ENCODE data around the gene KLRF2.
"Not testable (repeated sequence)": the region's sequence is repeated elsewhere in the genome, so short reads cannot be mapped to it uniquely, and the experiment has no call there.

The KLRF2 gene, protein sequence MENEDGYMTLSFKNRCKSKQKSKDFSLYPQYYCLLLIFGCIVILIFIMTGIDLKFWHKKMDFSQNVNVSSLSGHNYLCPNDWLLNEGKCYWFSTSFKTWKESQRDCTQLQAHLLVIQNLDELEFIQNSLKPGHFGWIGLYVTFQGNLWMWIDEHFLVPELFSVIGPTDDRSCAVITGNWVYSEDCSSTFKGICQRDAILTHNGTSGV

DNA sequence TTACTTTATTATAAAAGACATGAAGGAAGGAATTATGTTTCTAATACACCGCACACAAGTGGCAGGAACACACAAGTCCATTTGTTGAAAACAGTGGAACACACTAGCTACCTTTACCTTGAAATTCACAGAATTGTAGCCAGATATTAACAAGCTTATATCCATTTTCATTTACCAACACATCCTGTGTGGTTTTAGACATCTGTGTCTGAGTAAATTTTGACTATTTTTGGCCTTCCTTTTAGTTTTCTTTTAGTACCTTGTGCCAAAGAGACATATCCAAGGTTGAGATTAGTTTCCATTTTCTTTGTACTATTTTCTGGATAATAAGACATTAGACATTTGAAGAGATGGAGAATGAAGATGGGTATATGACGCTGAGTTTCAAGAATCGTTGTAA lies at the start of gene KLRF2:
Gene KLRF2 (plus strand): TSS at position 244 of the 400 bp plus-strand sequence. CDS start 107 bp downstream, at position 351.
- FAIRE-seq, result no peak

DNA sequence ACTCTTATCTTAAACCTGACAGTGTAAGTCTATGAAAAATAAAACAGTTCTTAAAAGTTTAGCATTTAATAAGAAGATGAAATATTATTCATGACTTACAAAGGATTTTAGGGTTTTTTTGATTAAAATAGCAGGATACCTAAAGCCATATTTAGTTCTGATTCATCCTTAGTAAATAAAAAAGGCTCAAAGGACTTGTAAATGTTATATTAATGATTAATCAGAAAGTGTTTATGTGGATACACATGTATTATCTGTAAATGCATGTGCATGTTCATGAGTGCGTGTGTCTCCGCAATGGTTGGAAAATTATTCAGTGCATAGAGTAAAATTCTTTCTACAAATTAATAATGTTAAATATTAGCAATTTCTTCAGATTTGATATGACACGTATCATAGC lies 49.6 kb upstream of the KLRF2 start:
- FAIRE-seq, result peak; percentile 3

DNA sequence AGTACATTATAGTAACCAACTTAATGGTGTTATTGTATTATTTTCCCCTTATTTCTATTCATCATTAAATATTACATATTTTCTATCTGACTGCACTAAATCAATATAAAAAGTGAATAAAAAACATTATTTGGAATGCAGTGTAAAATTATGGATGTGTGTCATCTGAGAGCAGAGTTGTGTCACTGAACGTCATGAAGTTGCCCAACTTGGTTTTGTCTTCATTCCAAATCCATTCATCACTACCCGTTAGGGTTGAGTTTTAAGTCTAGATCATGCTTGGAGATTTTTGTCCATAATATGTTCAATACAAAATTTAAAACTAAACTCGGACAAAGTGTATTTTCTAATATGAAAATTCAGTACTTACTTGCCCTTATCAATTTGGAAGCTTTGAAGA lies 37.9 kb upstream of the KLRF2 start:
- FAIRE-seq, result no peak

DNA sequence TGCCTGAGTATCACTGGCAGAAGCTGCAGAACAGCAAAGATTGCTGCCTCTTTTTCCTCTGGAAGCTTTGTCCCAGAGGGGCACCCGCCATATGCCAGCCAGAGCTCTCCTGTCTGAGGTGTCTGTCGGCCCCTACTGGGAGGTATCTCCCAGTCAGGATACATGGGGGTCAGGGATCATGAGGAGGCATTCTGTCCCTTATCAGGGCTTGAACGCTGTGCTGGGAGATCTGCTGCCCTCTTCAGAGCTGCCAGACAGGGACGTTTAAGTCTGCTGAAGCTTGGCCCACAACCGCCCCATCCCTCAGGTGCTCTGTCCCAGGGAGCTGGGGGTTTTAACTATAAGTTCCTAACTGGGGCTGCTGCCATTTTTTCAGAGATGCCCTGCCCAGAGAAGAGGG lies 32.4 kb upstream of the KLRF2 start:
- no peak for FAIRE-seq

DNA sequence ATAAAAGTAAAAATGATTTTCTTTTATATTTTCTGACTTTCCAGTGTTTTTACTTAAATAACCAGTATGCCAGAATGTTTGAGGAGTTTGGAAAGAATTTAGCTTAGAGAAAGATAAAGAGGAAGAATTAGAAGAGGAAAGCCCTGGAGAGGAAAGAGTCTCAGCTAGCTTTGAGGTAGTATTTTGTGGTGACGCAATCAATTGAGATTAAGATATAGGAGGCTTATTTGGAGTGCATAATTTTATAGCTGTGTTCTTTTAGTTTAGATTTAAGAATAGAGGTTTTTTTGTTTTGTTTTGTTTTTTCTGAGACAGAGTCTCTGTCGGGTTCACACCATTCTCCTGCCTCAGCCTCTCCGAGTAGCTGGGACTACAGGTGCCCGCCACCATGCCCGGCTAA lies 30.2 kb upstream of the KLRF2 start:
- no peak for FAIRE-seq

DNA sequence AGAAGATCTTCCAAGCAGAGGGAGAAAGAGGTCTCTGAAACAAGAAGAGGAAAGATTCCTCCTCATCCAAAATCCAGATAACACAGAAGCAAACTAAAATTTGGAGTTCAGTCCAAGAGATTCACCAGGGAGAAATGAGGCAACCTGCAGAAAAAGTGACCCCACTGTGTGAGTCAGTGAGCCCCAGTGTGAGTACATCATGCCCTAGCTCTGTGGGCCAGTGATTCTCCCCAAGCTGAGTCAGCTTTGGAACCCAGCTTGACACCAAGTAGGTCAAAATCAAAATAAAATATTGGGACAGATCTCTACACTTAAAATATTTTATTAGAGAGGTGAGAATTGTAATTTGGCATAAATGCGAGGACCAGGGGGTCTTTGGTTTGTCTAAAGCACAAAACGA lies 29.4 kb upstream of the KLRF2 start:
- no peak for FAIRE-seq

DNA sequence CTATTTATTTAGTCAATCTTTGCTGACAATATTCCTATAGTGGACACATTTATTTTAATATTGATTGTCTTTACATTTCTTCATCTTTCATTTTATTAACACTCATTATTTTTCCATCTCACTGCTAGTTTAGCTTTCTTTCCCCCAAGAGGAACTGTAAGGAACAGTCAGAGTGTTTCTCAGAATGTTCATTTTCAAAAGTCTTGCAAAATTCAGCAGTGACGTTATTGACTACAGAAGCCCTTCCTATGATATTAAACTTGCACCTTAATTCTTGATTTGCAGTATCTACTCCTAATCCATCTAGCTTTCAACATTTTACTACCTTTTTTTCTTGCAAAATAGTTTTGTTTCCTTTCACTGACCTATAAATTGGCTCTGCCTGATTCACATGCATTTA lies 25.1 kb upstream of the KLRF2 start:
- no peak for FAIRE-seq

DNA sequence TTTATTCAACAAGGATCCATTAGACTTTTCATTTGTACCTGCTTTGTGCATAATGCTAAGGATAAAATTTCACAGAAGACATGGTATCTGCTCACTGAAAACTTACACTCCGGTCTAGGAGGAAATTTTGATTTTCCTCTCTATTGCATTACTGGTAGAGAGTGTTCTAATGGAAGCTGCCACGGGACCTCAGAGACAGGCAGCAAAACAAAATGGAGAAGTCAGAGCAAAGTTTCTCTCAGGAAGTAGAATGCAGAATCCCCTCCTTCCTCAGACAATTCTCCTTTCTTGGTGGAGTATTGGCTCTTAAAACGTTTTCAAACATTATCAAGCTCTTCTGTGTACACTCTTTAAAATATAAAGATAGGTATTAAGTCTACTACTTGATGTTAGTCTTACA lies 24.4 kb upstream of the KLRF2 start:
- no peak for FAIRE-seq

DNA sequence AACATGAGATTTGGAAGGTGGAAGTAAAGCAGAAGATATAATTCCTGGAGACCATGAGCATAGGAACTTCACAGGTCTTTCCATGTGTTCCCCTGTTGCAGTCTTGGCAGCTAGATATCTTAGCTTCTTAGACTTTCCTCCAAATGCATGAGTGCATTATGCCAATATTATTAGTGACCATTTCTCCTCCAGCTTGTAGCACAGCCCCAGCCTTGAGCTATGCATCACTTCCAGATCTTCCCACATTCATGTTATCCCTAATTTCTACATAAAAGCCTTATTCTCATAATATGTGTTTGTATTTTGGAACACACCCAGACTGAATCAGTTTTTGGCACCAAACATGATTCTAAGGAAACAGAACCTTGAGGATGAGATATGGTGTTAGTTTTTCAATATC lies 23.2 kb upstream of the KLRF2 start:
- FAIRE-seq, result no peak

DNA sequence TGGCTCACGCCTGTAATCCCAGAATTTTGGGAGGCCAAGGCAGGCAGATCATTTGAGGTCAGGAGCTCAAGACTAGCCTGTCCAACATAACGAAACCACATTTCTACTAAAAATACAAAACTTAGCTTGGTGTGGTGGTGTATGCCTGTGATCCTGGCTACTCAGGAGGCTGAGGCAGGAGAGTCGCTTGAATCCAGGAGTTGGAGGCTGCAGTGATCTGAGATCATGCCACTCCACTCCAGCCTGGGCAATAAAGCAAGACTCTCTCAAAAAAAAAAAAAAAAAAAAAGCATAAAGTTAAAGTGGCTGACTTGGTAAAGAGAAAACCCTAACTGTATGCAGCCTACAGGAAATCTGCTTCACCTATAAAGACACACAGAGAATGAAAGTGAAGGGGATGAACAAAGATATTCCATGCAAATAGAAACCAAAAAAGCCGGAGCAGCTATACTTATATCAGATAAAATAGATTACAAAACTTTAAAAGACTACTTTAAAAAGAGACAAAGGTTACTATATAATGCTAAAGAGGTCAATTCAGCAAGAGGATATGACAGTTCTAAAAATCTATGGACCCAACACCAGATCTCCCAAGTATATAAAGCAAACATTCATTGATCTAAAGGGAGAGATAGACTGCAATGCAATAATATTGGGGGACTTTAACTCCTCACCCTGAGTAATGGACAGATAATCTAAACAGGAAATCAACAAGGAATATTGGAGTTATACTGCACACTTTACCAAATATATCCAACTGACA lies 16.2 kb upstream of the KLRF2 start:
- no peak for FAIRE-seq

DNA sequence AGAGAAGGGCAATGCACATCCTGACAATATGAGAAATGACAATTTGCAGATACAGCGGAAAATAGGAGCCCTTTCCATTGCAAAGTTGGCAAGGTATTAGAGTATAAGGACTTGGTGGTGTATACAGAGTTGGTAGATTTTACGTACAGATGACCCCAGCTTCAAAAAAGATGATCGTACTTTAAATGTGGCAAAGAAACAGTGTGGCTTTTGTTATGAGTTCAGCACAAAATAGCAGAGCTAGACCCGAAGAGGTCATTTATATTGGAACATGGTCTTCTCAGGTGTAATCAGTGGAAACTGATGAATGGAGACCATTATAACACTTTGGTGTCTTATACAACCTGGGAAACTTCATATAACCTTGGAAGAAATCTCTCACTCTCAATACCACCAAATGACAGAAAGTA lies 14.4 kb upstream of the KLRF2 start:
- no peak for FAIRE-seq

DNA sequence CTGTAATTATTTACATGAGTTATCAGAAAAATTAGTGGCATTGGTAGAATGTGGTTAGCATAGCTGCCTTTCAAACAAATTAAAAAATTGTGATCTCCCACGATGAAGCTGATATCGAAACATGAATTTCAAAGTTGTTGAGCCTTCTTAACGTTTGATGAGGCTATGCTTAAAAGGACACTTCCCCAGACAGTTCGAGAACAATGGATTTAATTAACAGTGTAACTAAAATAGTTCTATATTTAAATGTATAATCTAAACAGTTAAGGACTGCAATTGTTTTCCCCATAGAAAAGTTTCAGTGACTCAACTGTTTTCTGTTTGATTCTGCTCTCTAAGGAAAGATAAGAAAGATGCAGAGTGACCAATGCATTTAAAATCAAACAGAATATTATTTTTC lies 13.8 kb upstream of the KLRF2 start:
- FAIRE-seq, result no peak

DNA sequence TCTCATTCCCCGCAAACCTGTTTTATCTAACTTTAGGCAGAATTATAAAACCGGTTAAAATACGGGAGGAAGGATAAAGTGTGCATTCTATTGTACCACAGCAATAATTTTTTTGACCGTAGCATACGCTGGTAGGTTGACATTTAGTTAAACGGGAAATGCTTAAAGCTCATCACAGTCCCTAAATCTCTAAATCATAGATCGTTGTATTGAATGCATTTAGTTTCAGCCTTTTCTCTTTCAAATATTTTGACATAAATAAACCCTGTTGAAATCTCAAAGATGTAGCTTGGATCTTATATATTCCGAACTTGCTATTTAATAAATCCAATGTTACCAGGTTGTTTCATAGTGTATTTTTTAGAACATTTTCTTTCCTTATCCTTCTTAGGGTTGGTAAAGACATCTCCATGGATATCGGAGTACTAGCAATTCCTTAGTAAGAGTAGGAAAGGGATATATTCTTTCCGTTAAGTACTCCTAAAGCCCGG lies 12.9 kb upstream of the KLRF2 start:
- FAIRE-seq, result no peak

DNA sequence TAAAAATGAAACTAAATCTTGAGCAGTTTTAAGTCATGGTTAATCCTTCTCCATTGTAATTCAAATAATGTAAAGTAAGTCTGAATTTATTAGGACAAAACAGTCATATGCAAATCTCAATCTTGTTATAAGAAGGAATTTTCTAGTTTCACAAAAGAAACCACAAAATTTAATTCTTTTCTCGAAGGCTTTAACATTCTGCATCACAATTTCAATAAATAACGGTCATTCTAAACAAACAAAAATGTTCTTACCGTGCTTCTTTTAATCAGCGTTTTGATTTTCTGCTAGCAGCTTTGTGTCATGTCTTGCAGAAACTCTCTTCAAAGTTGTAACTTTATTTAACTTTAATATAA lies 12.4 kb upstream of the KLRF2 start:
- FAIRE-seq, result no peak

DNA sequence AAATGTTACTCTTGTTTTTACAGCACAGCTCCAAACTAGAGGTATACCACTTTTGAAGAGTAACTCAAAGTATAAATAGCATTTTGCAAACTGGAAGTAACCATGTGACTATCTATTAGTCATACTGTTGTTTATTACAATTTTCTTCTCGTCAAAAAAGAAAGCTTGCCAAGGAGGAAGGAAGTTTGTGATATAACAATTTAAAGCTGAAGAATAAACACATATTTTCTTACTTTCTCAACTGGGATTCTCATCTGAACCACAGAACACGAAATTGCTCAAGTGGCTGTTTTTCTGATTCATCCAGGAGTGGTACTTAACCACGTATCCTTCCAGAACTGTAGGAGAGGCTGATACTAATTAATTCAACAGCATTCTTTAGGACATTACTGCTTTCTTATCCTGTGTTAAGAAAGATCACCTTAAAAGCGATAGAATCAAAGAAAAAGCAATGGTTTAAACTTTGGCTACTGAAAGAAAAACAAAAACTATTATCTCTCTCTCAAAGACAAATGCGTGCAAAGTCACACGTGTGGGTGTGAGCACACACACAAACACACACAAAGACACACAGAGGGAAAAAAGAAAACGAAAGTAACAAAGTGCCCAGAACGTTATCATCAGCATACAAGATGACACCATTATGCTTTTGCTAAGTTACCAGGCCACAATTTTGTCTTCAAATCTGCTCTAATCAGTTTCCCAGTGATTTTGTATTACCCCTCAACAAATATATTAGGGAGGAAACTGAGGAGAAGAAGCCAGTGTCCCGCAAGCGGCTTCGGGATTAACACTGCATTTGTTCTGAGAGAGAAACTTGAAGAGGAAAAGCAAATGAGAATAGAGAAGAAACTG lies 11.8 kb upstream of the KLRF2 start, which contains the start of gene CLEC2B:
Gene CLEC2B (minus strand): TSS at position 48 of the 855 bp plus-strand sequence.
- no peak for FAIRE-seq

DNA sequence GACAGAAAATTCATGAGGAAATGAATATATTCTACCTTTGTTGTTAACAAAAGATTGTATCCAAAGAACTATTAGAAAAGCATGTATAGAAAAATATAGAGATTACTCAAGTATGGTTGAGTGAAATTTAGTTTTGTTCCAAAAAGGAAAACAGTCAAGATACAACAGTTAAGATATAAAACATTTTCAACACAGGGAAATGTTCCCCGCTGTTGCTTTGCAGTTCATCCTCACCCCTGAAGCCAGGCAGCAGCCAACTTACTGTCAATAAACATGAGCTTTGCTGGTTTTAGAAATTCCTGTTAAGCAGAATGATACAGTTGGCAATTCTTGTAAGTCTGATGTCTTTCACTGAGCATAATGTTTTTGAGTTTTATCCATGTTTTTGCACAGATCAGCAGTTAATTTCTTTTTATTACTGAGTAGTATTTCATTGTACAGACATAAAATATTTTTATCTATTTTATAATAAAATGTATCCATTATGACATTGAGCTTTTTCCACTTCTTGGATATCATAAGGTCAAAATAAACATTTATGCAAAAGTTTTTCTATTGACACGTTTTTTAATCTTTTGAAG lies 10.9 kb upstream of the KLRF2 start:
- FAIRE-seq, result peak; percentile 40

DNA sequence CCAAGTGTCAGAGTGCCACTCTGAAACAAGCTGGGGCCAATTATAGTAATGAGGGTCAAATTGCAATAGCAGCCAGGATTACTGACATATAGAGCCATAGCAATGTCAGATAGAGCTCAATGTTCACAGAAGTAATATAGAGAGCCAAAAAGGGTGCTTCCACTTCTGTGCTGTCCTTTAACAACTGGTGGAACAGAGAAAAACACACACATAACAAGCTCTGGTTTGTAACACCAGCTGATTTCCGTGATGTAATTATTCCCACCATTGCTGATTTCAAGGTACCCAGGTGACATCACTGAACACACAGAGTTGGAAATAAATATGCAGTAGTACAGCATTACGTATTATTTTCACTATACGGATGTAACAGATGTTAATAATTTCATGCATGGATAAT lies 9.1 kb upstream of the KLRF2 start:
- no peak for FAIRE-seq

DNA sequence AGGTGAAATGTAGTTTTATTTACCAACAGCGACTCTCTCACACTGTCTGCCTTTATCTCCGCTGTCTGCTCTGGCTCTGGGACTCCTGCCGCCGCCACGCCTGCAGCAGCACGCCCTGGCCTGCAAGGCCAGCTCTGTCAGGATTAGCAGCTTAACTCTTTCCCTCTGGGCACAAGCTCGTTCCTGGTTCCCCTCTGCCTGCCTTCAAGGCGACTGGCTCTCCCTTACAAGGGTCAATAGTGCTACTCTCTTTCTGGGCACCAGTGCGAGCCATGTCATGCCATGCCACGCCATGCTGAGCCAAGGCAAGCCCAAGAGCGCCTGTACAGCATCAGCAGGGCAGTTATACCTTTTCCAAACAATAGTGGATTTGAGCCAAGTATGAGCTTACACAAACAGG lies 8.5 kb upstream of the KLRF2 start:
- no peak for FAIRE-seq

DNA sequence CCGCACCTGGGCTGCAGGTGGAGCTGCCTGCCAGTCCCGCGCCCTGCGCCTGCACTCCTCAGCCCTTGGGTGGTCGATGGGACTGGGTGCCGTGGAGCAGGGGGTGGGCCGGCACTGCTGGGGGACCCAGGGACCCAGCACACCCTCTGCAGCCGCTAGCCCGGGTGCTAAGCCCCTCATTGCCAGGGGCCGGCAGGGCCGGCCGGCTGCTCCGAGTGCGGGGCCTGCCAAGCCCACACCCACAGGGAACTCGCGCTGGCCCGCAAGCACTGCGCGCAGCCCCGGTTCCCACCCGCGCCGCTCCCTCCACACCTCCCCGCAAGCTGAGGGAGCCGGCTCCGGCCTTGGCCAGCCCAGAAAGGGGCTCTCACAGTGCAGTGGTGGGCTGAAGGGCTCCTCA lies 5.2 kb upstream of the KLRF2 start:
- not testable (repeated sequence) for FAIRE-seq

DNA sequence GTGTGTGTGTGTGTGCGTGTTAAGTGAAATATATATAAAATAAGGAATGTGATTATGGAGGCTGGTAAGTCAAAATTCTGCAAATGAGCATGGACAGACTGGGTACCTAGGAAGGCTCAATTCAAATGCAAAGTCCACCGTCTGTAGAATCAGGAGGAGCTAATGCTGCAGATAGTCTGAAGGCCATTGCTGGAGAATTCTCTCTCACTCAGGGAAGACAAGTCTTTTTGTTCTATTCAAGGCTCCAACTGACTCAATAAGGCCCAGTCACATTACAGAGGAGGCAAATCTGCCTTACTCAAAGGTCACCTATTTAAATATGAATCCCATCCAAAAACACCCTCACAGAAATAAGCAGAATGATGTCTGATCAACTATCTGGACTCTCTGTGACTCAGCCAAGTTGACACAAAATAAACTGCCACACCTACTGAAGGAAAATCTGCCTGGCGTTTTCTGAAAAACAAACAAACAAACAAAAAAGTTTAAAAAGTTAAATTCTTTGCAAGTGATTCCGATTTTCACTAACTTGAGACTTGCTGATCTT lies 684 bp upstream of the KLRF2 start:
- no peak for FAIRE-seq

DNA sequence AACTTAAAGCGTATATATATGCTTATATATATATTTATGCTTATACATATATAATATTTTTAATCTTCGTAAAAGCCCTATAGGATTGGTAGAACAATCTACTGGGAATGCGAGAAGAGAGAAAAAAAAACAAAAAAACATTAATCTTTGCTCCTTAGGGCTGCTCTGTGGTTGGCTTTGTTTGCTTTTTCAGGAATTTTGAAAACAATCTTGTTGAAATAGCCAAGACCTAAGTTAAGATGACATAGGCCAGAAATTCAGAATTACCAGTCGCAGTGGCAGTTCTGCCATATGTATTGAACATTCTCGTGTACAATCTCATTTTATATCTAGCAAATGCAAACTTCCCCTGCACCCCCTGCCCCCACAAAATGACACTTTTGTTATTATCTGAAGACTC lies 699 bp downstream of the KLRF2 start:
- FAIRE-seq, result no peak

DNA sequence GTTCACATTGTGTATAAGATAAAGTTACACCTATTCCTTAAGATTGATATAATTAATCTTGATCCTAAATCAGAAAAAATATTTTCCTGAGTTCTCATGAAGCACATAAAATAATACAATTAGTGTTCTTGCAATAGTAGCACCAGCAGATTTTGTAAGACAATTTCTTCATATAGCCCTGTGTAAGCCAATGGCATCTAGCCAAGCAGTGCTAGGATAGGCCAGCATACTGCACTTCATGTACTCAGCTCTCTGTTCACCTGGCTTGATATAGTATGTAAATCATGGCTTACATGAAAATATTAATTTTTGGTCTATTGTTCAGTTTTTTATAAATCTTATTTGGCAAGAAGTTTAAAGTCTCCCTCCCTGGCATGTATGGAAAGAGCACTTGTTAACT lies 1.9 kb downstream of the KLRF2 start:
- FAIRE-seq, result no peak

DNA sequence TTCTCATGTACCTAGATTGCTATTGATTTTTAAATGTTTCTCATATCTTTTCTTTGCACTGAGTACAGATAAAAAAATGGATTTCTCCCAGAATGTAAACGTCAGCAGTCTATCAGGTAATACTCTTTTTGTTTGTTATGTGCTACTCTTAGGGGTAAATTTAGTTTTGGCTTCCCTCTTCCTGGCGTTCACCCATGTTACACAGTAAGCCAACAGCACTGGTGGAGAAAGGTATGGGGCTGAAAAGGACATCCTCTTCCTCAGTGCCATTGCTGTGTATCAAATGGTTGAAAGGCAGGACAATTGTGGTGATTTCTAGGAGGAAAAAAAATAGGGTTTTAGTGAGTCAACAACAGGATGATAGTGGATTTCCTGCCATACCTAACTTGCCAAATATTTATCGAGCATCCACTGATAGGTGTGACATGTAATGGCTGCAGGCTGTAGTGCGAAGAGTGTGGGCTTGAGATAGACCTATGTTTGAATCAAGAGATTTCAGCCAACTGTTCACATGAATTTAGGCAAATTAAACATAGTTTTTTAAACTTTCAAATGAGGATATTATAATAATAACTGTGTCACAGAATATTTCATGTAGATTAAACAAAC lies 7.5 kb downstream of the KLRF2 start:
- no peak for FAIRE-seq
